Pons (tissue), 1 donor: ENCODE data around the gene LDHD.
"Not testable (repeated sequence)": the region's sequence is repeated elsewhere in the genome, so short reads cannot be mapped to it uniquely, and the experiment has no call there.

ENCODE experiments used
- DNase-seq: peaks from one replicate; pipeline ENCODE4 v3.0.0-alpha.2; 2016; ENCODE audit warnings: low spot score

The LDHD gene

GRCh38 chr16:75116081-75116910, at the start of gene LDHD:
TSS of gene LDHD (minus strand) at chr16:75116780. CDS start at chr16:75116720, 60 bp downstream.
- DNase-seq: peak; percentile 91

- DNase-seq: no peak
Observed at GRCh38 chr16:75160386-75160785, 43.8 kb upstream of the LDHD start.

- DNase-seq: no peak
Observed at GRCh38 chr16:75152635-75153034, 36.1 kb upstream of the LDHD start.

GRCh38 chr16:75151798-75152197, 35.2 kb upstream of the LDHD start:
- DNase-seq: no peak

- peak; percentile 92 for DNase-seq
Observed at GRCh38 chr16:75148311-75149195, 32.0 kb upstream of the LDHD start, which contains the start of gene ZFP1. TSS of gene ZFP1 (plus strand) at chr16:75148524. CDS start at chr16:75152952, 4,428 bp downstream.

- no peak for DNase-seq
Observed at GRCh38 chr16:75147968-75148310, 31.4 kb upstream of the LDHD start.

GRCh38 chr16:75143941-75144340, 27.4 kb upstream of the LDHD start:
- DNase-seq: no peak

- DNase-seq: no peak
Observed at GRCh38 chr16:75139498-75139897, 22.9 kb upstream of the LDHD start.

- DNase-seq: no peak
Observed at GRCh38 chr16:75138636-75139035, 22.1 kb upstream of the LDHD start.

GRCh38 chr16:75138233-75138632, 21.7 kb upstream of the LDHD start:
- DNase-seq: no peak

GRCh38 chr16:75131081-75131480, 14.5 kb upstream of the LDHD start:
- DNase-seq: no peak

GRCh38 chr16:75130150-75130771, 13.7 kb upstream of the LDHD start:
- DNase-seq: no peak

- DNase-seq: not testable (repeated sequence)
Observed at GRCh38 chr16:75129421-75130149, 13.0 kb upstream of the LDHD start.

GRCh38 chr16:75127713-75128415, 11.3 kb upstream of the LDHD start:
- no peak for DNase-seq

GRCh38 chr16:75122609-75123008, 6.0 kb upstream of the LDHD start:
- no peak for DNase-seq

- DNase-seq: no peak
Observed at GRCh38 chr16:75121949-75122568, 5.5 kb upstream of the LDHD start.

- no peak for DNase-seq
Observed at GRCh38 chr16:75120253-75120652, 3.7 kb upstream of the LDHD start.

GRCh38 chr16:75118943-75119539, 2.5 kb upstream of the LDHD start:
- no peak for DNase-seq

- DNase-seq: no peak
Observed at GRCh38 chr16:75116911-75117245, 298 bp upstream of the LDHD start.
